ENCODE results near the gene PNMA6F.
"Not testable (repeated sequence)": the region's sequence is repeated elsewhere in the genome, so short reads cannot be mapped to it uniquely, and the experiment has no call there.

The PNMA6F gene

GRCh38 chrX:153334654-153335295, 13.2 kb upstream of the PNMA6F start:
- no peak for DNase-seq (ENCODE audit: low read depth)

DNA sequence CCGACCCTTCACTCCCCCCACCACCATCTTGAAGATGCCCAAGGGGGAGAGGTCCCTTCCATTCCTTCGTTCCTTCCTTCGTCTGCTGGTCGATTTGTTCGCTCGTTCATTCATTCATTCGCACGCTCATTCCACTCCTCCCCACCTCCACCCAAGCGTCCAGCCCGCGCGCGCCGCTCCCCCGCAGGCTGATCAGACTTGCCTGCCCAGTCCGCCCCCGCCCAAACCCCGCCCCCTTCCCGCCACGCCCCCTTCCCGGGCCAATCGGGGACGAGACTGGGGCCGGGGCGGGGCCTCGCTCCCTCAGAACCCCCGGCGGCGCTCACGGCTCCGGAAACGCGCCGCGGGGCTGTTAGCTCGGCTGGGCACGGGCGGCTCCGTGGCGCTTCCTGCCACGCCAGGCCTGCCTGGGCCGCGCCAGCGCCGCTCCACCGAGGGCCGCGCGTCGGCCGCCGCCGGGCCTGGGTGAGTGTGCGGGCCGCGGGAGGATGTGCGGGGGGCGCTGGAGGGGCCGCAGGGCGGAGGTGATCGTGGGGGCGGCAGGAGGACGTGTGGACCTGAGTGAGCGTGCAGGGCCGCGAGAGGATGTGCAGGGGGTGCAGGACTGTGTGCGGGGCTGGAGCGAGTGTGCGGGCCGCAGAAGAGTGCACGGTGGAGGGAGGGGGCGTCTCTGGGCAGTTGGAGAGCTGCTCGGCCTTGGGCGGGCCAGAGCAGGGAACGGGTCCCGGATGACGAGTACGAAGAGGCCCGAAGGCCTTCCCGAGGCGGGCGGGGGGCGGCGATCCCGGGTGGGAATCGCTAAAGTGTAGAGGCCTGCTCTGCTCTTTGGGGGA, 12.5 kb upstream of the PNMA6F start, which contains the start of gene ZNF275:
Gene ZNF275, plus strand, starts transcription at position 333 of the 833 bp plus-strand sequence. CDS start 2,527 bp downstream, outside the sequence.
- peak; percentile 73 for DNase-seq (ENCODE audit: low read depth)

- DNase-seq (ENCODE audit: low read depth): no peak
Measured at GRCh38 chrX:153333266-153333665, 11.7 kb upstream of the PNMA6F start.

DNA sequence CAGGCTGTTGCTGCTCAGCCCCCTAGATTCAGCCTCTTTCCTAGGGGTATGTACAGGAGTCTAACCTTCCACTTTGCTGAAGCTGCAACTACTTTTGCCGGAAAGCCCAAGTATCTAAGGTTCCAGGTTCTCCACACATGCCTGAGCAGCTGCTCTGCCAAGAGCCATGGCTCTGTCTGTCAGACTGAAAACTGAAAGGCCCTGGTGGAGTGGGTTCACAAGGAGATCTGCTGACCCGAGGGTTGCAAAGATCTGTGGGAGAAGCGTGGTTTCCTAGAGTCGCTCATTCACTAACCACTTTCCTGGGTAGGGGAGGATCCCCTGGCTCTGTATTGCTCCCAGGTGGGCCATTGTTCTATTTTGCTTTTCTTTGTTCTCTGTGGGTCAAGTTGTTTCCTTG, 6.0 kb upstream of the PNMA6F start:
- DNase-seq (ENCODE audit: low read depth): no peak

GRCh38 chrX:153320555-153321184, 897 bp downstream of the PNMA6F start:
- no peak for DNase-seq (ENCODE audit: low read depth)

- not testable (repeated sequence) for DNase-seq (ENCODE audit: low read depth)
Measured at GRCh38 chrX:153320047-153320443, 1.5 kb downstream of the PNMA6F start.

GRCh38 chrX:153319295-153320046, 2.1 kb downstream of the PNMA6F start:
- DNase-seq (ENCODE audit: low read depth): no peak

- DNase-seq (ENCODE audit: low read depth): no peak
Measured at GRCh38 chrX:153318811-153319210, 2.8 kb downstream of the PNMA6F start.

DNA sequence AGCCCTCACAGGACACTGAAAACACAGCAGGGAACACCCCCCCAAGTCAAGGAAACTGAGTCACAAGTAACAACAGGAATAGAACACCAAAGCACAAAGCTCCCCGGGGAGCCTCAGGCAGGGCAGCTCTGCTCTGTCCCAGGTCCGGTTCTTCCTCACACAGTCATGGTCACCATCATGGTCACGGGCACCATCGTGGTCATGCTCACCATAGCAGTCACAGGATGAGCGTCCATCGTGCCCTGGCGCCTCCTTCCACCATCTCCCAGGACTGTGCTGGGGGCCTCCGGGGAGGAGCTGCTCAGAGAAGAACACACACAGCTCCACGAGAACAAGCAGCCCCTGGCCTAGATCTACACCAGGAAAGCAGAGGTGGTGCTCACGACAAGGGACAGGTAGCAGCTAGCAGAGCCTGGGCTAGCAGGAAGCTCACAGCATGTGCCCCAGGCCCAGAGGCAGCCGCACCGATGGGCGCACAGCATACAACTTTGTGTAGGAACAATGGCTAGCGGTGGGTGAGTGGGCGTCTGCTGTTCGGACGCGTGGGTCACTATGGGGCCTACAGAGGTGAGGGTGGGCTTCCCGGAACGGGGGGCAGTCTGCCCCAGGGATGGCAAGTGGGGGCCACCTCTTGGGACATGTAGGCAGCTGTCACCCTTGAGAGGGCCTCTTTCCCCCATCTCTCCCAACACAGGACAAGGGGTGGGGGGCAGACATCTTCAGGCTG, 3.4 kb downstream of the PNMA6F start:
- no peak for DNase-seq (ENCODE audit: low read depth)

GRCh38 chrX:153317306-153317705, 4.3 kb downstream of the PNMA6F start:
- no peak for DNase-seq (ENCODE audit: low read depth)

DNA sequence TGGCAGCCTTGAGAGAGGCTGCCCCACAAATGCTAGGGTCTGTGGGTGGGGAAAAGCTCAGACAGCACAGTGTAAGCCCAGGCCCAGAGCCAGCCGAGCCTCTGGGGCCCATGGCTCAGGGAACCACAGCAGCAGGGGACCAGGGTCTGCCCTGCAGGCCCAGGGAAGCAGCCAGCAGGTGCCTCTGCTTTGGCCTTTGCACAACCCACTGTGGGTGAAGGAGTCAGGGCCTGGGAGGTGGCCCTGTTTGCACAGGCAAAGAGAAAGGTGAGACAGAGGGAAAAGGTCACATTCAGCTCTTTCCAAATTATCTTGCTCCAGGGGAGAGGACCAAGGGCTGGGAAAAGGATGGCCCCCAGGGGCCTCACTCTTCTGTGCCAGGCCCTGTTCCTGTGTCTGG, 8.7 kb downstream of the PNMA6F start:
- DNase-seq (ENCODE audit: low read depth): no peak

GRCh38 chrX:153312041-153312440, 9.5 kb downstream of the PNMA6F start:
- DNase-seq (ENCODE audit: low read depth): no peak

DNA sequence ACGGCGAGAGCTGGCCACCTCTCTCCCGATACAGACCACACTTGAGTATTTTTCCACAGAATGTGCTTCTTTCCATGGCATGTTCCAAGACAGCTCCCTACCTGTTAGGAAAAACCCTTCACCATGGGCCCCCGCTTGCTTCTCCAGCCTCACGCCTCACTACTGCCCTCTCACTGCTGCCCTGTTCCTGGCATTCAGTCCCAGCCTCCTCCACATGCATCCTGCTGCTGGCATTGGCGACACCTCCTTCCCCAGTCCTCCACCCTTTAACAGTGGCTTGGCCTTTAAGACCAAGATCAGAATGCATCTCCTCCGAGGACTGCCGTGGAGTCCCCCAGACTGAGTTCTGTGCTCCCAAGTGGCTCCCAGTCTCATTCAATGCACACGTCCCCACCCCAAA, 10.7 kb downstream of the PNMA6F start:
- DNase-seq (ENCODE audit: low read depth): no peak

GRCh38 chrX:153307276-153308178, 14.0 kb downstream of the PNMA6F start:
- no peak for DNase-seq (ENCODE audit: low read depth)

GRCh38 chrX:153306527-153307115, 14.9 kb downstream of the PNMA6F start:
- no peak for DNase-seq (ENCODE audit: low read depth)

DNA sequence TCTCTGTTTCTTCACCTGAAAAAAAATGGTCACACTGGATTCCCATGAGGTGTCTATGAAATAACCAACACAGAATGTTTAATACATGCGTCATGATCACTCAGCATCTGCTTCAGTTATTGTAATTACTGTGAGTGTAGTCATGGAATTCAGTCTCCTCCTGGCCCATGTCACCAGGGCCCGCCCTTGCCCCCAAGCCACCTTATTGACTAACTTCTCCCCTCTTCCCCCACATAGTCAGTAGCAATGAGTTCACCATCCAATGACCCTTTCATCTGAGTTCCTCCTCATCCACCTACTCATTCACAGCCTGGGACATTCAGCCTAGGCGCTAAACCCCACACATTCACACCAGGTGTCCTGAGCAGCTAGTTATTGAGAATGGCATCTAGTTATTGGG, 15.6 kb downstream of the PNMA6F start:
- DNase-seq (ENCODE audit: low read depth): no peak

DNA sequence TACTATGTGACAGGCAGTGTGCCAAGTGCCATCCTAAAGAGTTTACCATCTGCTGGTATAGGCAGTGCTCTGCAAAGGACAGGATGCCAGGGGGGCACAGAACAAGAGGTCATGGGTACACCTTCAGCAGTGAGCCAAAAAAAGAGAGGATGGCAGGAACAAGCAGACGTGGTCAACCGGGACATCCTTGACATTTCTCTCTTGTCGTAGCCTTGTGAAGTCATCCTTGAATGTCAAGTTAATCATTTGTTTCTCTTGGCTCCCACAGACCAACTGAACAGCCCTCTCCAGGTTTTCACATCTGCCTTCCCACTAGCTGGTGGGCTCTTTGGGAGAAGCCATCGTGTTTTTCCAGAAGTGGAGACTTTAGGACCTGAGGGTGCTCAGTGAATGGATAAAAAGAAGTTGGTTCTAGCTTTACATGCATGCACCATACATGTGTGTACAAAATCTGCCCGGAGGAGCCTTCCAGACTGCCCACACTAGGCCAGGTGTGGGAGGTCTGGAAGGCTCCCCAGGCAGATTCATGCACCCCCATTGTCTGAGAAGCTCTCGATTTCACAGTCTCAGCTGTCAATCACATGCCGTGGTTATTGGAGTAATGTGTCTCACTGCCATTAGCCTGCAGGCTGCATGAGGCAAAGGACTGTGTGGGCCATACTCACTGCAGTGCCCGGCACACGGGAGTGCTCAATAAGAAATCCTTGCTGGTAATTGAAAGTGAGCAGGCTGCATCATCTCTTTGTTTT, 16.4 kb downstream of the PNMA6F start:
- no peak for DNase-seq (ENCODE audit: low read depth)

DNA sequence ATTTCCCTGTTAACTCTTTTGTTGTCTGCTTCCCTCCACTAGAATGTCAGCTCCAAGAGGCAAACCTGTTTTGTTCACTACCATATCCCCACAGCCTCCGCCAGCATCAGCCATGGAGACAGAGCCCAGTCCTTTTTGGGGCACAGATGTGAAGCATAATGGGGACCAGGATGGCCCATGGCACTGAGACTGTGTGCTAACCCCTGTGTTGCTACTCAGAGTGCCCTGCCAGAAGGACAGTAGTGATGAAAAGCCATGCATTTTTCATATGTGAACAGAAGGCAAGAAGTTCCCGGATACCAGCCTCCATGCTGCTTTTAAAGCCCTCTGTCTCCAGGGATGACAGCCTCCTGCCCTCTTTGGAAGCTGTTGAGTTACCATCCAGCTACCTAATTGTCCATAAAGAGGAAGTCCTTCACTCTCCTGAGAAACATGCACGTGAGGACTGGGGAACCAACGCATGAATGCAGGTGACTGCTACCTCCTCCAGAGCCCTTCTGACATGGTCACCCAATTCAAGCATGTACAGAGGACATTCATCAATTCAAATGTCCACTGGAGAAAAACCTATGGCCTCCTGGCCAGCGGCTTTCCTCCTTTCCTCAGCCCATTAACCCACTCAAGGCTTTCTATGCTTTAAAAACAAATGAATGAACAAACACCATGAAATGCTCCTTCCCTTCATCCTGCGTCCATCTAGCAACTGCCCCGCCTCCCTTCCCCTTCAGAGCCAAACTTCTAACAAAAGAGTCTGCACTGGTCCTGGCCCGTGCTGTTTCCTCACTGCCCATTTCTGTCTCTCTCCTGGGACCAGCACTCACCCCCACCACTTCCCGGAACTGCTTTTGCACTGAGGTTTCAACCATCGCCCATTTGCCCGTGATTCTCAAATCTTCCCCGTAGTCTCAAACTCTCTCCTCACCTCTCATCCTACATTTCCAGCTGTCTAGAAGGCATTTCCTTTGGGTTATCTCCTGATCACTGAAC, 18.0 kb downstream of the PNMA6F start:
- no peak for DNase-seq (ENCODE audit: low read depth)
